Panc1 (cell line): Measurements from ENCODE around the gene GIMAP2. TPM values are rescaled to one million over a fixed set of nuclear protein-coding genes. Genes with fewer than 3 reads are reported as not detected.

Experiments used
- ATAC-seq: fragments of 200-7000 bp; cut with Tn5 transposase; 2 replicates; pipeline ENCODE4 v1.9.1; 2020; ENCODE audit warnings: mild to moderate bottlenecking, moderate library complexity
- BruUV-seq: library from RNA; stranded (reverse); fragments of 400-500 nt; replicated peaks from 2 replicates; lab custom pipeline; 2021; lab: Mats Ljungman, UMichigan
- CTCF ChIA-PET: fragments of 300-600 bp; sonication (Branson Sonifier 250); formaldehyde crosslinking; loops from one replicate; lab custom pipeline; 2022; ENCODE audit warnings: antibody characterized with exemption; lab: Charles Lee
- POLR2A ChIA-PET: fragments of 300-600 bp; sonication (Branson Sonifier 250); formaldehyde crosslinking; loops from one replicate; lab custom pipeline; 2022; ENCODE audit warnings: antibody characterized with exemption; lab: Charles Lee
- DNase-seq: peaks from one replicate; pipeline ENCODE4 v3.0.0-alpha.2; 2010; ENCODE audit warnings: low read depth, low spot score
- H3K27ac ChIP-seq: 2 replicates; pipeline ENCODE4 v1.5.1; 2011; ENCODE audit warnings: mild to moderate bottlenecking, low read length, inconsistent platforms
- H3K27me3 ChIP-seq: fragments of 200-500 bp; sonication (Bioruptor generic); 2 replicates; pipeline ENCODE4 v1.6.0; 2014; ENCODE audit warnings: low read length, inconsistent platforms; ENCODE audit not compliant: control insufficient read depth, insufficient read depth
- H3K36me3 ChIP-seq: fragments of 200-500 bp; sonication (Bioruptor generic); 2 replicates; pipeline ENCODE4 v1.5.1; 2014; ENCODE audit warnings: inconsistent platforms, mild to moderate bottlenecking, low read length, moderate library complexity; ENCODE audit not compliant: control insufficient read depth, insufficient read depth
- H3K4me1 ChIP-seq: 2 replicates; pipeline ENCODE4 v1.5.1; 2011; ENCODE audit warnings: inconsistent platforms, mild to moderate bottlenecking, low read length, moderate library complexity; ENCODE audit not compliant: control insufficient read depth, insufficient read depth
- H3K4me3 ChIP-seq, 2 experiments: 2 replicates each; pipeline ENCODE4 v1.5.1; 2011 to 2012; ENCODE audit warnings: low read depth in 2 of 2, low read length in 2 of 2, mild to moderate bottlenecking in 2 of 2, inconsistent platforms in 1 of 2, moderate library complexity in 1 of 2
- H3K9me3 ChIP-seq: fragments of 200-500 bp; sonication (Bioruptor generic); 2 replicates; pipeline ENCODE4 v1.5.1; 2014; ENCODE audit warnings: low read depth, mild to moderate bottlenecking, inconsistent platforms, low read length, moderate library complexity; ENCODE audit not compliant: control insufficient read depth, insufficient read depth
- POLR2AphosphoS5 ChIP-seq: IDR thresholded peaks from 2 replicates; pipeline ENCODE4 v1.6.1; 2012; ENCODE audit warnings: mild to moderate bottlenecking, low read depth, low read length, moderate library complexity
- SIN3A ChIP-seq: IDR thresholded peaks from 2 replicates; pipeline ENCODE4 v1.6.1; 2012; ENCODE audit warnings: low read depth, mild to moderate bottlenecking, low read length, moderate library complexity, borderline replicate concordance; ENCODE audit not compliant: insufficient read depth
- TCF7L2 ChIP-seq: IDR thresholded peaks from 2 replicates; pipeline ENCODE4 v1.6.1; 2011; ENCODE audit warnings: mild to moderate bottlenecking, low read depth, low read length, inconsistent platforms
- in situ Hi-C: cut with HindIII; loops from 2 replicates; pipeline ENCODE4 v1.10.0; 2016; ENCODE audit warnings: low sequenced_read_pairs, low pct_unique_long_range_greater_than_20kb
- intact Hi-C: fragments of 100-400 bp; cut with micrococcal nuclease; formaldehyde crosslinking; loops from one replicate; pipeline ENCODE4 v1.10.0; 2022; ENCODE audit not compliant: unreplicated experiment
- total RNA-seq: library from RNA; stranded (reverse); gene quantifications from one replicate; pipeline ENCODE4 v1.2.1, GENCODE V29; 2021; ENCODE audit not compliant: unreplicated experiment
- TF ChIP-seq, protein P1 (sequence below), 2 experiments: IDR thresholded peaks; 2 replicates each; pipeline ENCODE4 v1.6.1; 2011 to 2012; ENCODE audit warnings: low read depth in 2 of 2, control low read depth in 1 of 2, low read length in 1 of 2, mild to moderate bottlenecking in 1 of 2, moderate library complexity in 1 of 2; ENCODE audit not compliant: insufficient read depth in 1 of 2
- TF ChIP-seq, protein P2 (sequence below): fragments of 450-650 bp; IDR thresholded peaks from 2 replicates; pipeline ENCODE4 v1.5.1; 2017; ENCODE audit warnings: mild to moderate bottlenecking

Gene GIMAP2
- total RNA-seq, 1 experiment from 2014 or later = 1.5 TPM

DNA sequence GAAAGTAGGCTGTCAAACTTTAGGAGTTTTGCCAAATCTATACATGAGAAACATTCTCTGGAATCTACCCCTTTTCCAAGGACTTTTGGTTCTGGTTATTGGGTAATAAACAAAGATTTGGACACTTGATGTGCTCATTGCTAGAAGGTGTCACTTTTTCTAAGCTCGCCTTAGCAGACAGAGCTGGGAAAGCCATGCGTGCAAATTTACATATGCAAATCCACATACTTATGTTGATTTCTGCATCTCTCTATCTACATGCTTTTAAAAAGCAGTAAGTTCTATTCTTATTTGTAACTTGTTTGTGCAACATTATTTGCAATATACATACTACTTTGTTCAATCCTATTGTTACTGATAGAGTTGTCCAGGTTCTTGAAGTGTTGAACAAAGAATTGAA is 30.8 kb upstream of the GIMAP2 start:
- intact Hi-C loops = no loop called here
- CTCF ChIA-PET = interaction anchor here (0.6 kb wide), 1 partner anchor 557 kb away, joined by 3 read pairs; no protein-coding TSS in a partner anchor
- ATAC-seq = no peak
- POLR2A ChIA-PET = no interaction called here
- Histone ChIP-seq H3K4me3 (no peak overlapping the region), H3K9me3 (no peaks in the 10 kb centered on the region), H3K27ac (no peak overlapping the region), H3K27me3 (no peaks in the 10 kb centered on the region), H3K4me1 (no peaks in the 10 kb centered on the region), H3K36me3 (no peaks in the 10 kb centered on the region)
- in situ Hi-C loops = no loop called here
- no peak for DNase-seq
- BruUV-seq = no TSS peak
- TF ChIP-seq TCF7L2 (no peak), SIN3A (no peak), POLR2AphosphoS5 (no peak)
- TF ChIP-seq, protein P1, sequence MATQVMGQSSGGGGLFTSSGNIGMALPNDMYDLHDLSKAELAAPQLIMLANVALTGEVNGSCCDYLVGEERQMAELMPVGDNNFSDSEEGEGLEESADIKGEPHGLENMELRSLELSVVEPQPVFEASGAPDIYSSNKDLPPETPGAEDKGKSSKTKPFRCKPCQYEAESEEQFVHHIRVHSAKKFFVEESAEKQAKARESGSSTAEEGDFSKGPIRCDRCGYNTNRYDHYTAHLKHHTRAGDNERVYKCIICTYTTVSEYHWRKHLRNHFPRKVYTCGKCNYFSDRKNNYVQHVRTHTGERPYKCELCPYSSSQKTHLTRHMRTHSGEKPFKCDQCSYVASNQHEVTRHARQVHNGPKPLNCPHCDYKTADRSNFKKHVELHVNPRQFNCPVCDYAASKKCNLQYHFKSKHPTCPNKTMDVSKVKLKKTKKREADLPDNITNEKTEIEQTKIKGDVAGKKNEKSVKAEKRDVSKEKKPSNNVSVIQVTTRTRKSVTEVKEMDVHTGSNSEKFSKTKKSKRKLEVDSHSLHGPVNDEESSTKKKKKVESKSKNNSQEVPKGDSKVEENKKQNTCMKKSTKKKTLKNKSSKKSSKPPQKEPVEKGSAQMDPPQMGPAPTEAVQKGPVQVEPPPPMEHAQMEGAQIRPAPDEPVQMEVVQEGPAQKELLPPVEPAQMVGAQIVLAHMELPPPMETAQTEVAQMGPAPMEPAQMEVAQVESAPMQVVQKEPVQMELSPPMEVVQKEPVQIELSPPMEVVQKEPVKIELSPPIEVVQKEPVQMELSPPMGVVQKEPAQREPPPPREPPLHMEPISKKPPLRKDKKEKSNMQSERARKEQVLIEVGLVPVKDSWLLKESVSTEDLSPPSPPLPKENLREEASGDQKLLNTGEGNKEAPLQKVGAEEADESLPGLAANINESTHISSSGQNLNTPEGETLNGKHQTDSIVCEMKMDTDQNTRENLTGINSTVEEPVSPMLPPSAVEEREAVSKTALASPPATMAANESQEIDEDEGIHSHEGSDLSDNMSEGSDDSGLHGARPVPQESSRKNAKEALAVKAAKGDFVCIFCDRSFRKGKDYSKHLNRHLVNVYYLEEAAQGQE (IDR thresholded peaks at IDR 0.05; ENCODE audit: insufficient read depth in 1 of 2, low read depth in 2 of 2, low read length in 1 of 2) = no peak
- TF ChIP-seq, protein P2, sequence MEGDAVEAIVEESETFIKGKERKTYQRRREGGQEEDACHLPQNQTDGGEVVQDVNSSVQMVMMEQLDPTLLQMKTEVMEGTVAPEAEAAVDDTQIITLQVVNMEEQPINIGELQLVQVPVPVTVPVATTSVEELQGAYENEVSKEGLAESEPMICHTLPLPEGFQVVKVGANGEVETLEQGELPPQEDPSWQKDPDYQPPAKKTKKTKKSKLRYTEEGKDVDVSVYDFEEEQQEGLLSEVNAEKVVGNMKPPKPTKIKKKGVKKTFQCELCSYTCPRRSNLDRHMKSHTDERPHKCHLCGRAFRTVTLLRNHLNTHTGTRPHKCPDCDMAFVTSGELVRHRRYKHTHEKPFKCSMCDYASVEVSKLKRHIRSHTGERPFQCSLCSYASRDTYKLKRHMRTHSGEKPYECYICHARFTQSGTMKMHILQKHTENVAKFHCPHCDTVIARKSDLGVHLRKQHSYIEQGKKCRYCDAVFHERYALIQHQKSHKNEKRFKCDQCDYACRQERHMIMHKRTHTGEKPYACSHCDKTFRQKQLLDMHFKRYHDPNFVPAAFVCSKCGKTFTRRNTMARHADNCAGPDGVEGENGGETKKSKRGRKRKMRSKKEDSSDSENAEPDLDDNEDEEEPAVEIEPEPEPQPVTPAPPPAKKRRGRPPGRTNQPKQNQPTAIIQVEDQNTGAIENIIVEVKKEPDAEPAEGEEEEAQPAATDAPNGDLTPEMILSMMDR = no peak

DNA sequence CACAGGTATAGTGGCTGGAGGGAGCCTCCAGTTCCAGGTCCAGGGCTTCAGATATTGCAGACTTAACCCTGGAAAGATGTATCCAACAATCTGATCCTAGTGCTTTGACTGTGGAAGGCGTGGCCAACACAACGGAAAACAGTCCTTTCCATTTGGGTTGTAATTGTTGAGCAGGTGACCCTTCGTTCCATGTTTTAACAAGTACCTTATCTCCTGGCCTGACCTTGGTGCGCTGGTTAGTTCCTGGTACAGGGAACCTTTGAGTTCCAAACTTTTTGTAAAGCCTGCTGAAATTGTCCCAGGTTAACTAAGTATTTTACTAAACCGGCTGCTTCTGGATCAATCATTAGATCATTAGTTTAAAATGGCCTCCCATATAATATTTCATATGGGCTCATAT is 29.5 kb upstream of the GIMAP2 start:
- BruUV-seq = no TSS peak
- Histone ChIP-seq H3K9me3 (no peaks in the 10 kb centered on the region), H3K4me1 (no peaks in the 10 kb centered on the region), H3K4me3 (no peak overlapping the region), H3K36me3 (no peaks in the 10 kb centered on the region), H3K27me3 (no peaks in the 10 kb centered on the region), H3K27ac (no peak overlapping the region)
- TF ChIP-seq TCF7L2 (no peak), POLR2AphosphoS5 (no peak), SIN3A (no peak)
- TF ChIP-seq, protein P1 (IDR thresholded peaks at IDR 0.05; ENCODE audit: insufficient read depth in 1 of 2, low read depth in 2 of 2, low read length in 1 of 2) = no peak
- TF ChIP-seq, protein P2 = no peak
- intact Hi-C loops (no loop called here), in situ Hi-C loops (no loop called here)
- ATAC-seq (no peak), DNase-seq (no peak)
- ChIA-PET POLR2A (no interaction called here), CTCF (no interaction called here)
